Measurements from ENCODE around the gene TAS2R60.

DNA sequence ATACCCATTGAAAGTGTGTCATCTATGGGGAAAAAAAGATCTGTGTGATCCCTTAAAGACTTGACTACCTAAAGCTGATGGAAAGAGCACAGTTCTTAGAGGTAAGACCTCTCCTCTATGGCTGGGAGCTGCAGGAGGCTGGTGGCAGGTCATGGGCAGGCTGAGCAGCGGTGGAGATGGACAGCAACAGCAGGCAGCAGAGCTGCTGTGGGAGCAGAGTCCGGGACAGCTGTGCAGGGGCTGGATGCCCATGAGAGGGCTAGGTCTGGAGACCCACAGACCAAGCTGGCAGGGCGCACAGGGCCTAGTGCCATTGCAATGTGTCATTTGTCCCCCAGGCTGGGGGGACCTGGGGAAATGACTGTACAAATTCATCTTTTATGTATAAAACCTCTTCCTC is 21.2 kb upstream of the TAS2R60 start:
- TF ChIP-seq POLR2AphosphoS5 (IDR thresholded peaks at IDR 0.05) (no peak), EP300 (IDR thresholded peaks at IDR 0.05) (no peak), POLR2A (IDR thresholded peaks at IDR 0.05) (no peak)
- TF ChIP-seq, protein P1, sequence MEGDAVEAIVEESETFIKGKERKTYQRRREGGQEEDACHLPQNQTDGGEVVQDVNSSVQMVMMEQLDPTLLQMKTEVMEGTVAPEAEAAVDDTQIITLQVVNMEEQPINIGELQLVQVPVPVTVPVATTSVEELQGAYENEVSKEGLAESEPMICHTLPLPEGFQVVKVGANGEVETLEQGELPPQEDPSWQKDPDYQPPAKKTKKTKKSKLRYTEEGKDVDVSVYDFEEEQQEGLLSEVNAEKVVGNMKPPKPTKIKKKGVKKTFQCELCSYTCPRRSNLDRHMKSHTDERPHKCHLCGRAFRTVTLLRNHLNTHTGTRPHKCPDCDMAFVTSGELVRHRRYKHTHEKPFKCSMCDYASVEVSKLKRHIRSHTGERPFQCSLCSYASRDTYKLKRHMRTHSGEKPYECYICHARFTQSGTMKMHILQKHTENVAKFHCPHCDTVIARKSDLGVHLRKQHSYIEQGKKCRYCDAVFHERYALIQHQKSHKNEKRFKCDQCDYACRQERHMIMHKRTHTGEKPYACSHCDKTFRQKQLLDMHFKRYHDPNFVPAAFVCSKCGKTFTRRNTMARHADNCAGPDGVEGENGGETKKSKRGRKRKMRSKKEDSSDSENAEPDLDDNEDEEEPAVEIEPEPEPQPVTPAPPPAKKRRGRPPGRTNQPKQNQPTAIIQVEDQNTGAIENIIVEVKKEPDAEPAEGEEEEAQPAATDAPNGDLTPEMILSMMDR (IDR thresholded peaks at IDR 0.05): no peak
